Measurements from ENCODE around the gene PLTP. TPM values are rescaled to one million over a fixed set of nuclear protein-coding genes. Genes with fewer than 3 reads are reported as not detected.

Gene PLTP
- total and polyA plus RNA-seq, 2 of the 13 experiments (the other 11 are each of a cell fraction or from before 2014, with no cell fraction given), result 16.9 to 28.6 TPM

DNA sequence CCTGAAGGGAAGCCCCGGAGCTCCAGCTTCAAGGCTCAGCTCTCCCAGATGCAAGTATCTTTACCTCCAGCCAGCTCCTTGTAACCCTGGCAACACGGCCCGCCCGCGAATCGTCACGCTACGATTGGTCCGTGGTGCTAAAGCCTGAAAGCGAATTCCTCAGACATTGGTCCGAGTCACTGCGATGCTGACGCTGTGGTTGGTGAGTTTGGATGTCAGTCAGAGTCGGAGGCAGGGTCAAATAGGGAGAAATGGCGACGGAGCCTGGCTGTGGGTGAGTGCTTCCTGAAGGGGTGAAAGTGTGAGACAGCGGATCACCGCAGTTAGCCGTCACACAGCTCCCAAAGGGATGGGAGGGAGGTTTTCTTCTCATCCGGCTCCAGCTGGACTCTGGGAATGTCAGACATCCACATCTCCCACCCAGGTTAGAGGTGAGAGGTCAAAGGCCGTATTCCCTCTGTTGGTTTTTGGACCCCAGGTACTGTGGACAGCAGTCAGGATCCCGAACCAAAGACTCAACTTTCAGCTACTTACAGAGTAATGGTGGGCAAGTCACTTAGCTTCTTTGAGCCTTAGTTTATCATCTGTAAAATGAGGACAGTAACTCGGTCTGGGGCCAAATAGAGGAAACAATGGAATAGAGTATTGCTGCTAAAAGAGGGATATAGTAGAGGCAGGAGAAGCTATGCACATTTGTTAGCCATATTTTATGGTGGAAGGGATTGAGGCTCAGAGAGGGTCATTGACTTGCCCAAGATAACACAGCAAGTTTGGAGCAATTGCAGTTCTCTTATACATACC lies 30.8 kb downstream of the PLTP start, which contains the start of gene ZSWIM1:
Gene ZSWIM1, plus strand, starts transcription at position 240 of the 801 bp plus-strand sequence. CDS start 1,366 bp downstream, outside the sequence.
- FAIRE-seq, result peak; percentile 100
- Histone ChIP-seq H3K4me3 (replicated peaks in 1 of 3; ENCODE audit: insufficient read depth in 1 of 3, low read depth in 2 of 3, low read length in 3 of 3) (peak within 1 kb of the TSS; percentile 83 to 92 (median 89)), H3K9ac (ENCODE audit: insufficient read depth, low read depth, low read length) (peak within 1 kb of the TSS; percentile 91), H3K4me2 (ENCODE audit: low read depth, low read length) (peak within 1 kb of the TSS; percentile 96), H3K27me3 (ENCODE audit: control insufficient read depth in 1 of 2, insufficient read depth in 2 of 2, low read length in 2 of 2) (no peaks in the 10 kb centered on the region; a peak in 1 of 5 replicates), H3K79me2 (ENCODE audit: insufficient read depth, low read length) (peaks cover 16% of the 10 kb centered on the region), H4K20me1 (ENCODE audit: insufficient read depth, low read length) (no peaks in the 10 kb centered on the region), H2AFZ (ENCODE audit: low read length) (peak within 1 kb of the TSS; percentile 15), H3K4me1 (ENCODE audit: insufficient read depth, low read length) (peaks cover 22% of the 10 kb centered on the region), H3K27ac (ENCODE audit: extremely low read length, insufficient read depth, low read length) (peak within 1 kb of the TSS; percentile 75), H3K36me3 (replicated peaks in 1 of 2; ENCODE audit: control insufficient read depth in 1 of 2, insufficient read depth in 2 of 2, low read length in 2 of 2) (peaks cover 22 to 45% of the 10 kb centered on the region in 2 experiments), H3K9me3 (ENCODE audit: low read length) (no peaks in the 10 kb centered on the region)
- intact Hi-C loops (cut with micrococcal nuclease; ENCODE audit: unreplicated experiment), result loop anchor here (1.0 to 10.0 kb wide), 3 partner anchors 10 to 86 kb away; partner anchors contain the start of genes CTSA, DNTTIP1, NEURL2 and SNX21
- POLR2A ChIA-PET, result interaction anchor here (0.6 to 7.5 kb wide), 33 partner anchors 9 to 921 kb away, joined by 3 to 129 read pairs (median 6); partner anchors contain the start of genes ACOT8, CTSA, DNTTIP1 and NEURL2
- under 1% methylated on average over 23 of the region's 23 CpGs for WGBS (ENCODE audit: low lambda C conversion rate)
- BruUV-seq (replicated peaks), result TSS peak; percentile 85
- CTCF ChIA-PET (ENCODE audit: low intra/inter-chr PET ratio, low total read pairs), result no interaction called here
- in situ Hi-C loops (cut with HindIII; ENCODE audit: extremely low pct_ligation_motif_present, low pct_unique_long_range_greater_than_20kb), result no loop called here
- peak; percentile 100 for DNase-seq (ENCODE audit: low spot score)
- ATAC-seq, result peak; percentile 98
- TF ChIP-seq POLR2AphosphoS2 (IDR thresholded peaks at IDR 0.05; ENCODE audit: low read depth, low read length), result 0 out of 2 replicates have a peak, but pooled peaks have one; percentile 76
- TF ChIP-seq KMT2B (CRISPR knock-in tag; IDR thresholded peaks at IDR 0.05), result no peak; the same call in 1 of the 2 replicates
- 0 out of 2 replicates have a peak, but pooled peaks have one; percentile 24 for TF ChIP-seq KDM3A (CRISPR knock-in tag; IDR thresholded peaks at IDR 0.05; ENCODE audit: low read depth)
- no peak for TF ChIP-seq ZNF841 (CRISPR knock-in tag; IDR thresholded peaks at IDR 0.05; ENCODE audit: borderline replicate concordance)
- TF ChIP-seq, protein P1, sequence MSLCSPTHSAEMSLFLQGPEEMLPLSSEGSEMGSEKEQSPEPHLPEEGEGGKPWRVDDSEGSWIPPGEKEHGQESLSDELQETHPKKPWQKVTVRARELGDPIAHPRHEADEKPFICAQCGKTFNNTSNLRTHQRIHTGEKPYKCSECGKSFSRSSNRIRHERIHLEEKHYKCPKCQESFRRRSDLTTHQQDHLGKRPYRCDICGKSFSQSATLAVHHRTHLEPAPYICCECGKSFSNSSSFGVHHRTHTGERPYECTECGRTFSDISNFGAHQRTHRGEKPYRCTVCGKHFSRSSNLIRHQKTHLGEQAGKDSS (CRISPR knock-in tag; IDR thresholded peaks at IDR 0.05; ENCODE audit: borderline replicate concordance, low read depth), result peak; percentile 56; the same call in 1 of the 2 replicates
- peak; percentile 80; the same call in 1 of the 2 replicates for TF ChIP-seq ESRRA (CRISPR knock-in tag; IDR thresholded peaks at IDR 0.05; ENCODE audit: low read depth)
- TF ChIP-seq, protein P2, sequence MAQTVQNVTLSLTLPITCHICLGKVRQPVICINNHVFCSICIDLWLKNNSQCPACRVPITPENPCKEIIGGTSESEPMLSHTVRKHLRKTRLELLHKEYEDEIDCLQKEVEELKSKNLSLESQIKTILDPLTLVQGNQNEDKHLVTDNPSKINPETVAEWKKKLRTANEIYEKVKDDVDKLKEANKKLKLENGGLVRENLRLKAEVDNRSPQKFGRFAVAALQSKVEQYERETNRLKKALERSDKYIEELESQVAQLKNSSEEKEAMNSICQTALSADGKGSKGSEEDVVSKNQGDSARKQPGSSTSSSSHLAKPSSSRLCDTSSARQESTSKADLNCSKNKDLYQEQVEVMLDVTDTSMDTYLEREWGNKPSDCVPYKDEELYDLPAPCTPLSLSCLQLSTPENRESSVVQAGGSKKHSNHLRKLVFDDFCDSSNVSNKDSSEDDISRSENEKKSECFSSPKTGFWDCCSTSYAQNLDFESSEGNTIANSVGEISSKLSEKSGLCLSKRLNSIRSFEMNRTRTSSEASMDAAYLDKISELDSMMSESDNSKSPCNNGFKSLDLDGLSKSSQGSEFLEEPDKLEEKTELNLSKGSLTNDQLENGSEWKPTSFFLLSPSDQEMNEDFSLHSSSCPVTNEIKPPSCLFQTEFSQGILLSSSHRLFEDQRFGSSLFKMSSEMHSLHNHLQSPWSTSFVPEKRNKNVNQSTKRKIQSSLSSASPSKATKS (CRISPR knock-in tag; IDR thresholded peaks at IDR 0.05), result no peak
- TF ChIP-seq MZF1 (CRISPR knock-in tag; IDR thresholded peaks at IDR 0.05; ENCODE audit: borderline replicate concordance), result peak; percentile 22; the same call in 1 of the 2 replicates
- TF ChIP-seq ZNF326 (CRISPR knock-in tag; IDR thresholded peaks at IDR 0.05; ENCODE audit: borderline replicate concordance), result no peak
- TF ChIP-seq HOXA3 (CRISPR knock-in tag; IDR thresholded peaks at IDR 0.05), result peak; percentile 87
- TF ChIP-seq NFYB (CRISPR knock-in tag; IDR thresholded peaks at IDR 0.05), result peak; percentile 100
- TF ChIP-seq, protein P3, sequence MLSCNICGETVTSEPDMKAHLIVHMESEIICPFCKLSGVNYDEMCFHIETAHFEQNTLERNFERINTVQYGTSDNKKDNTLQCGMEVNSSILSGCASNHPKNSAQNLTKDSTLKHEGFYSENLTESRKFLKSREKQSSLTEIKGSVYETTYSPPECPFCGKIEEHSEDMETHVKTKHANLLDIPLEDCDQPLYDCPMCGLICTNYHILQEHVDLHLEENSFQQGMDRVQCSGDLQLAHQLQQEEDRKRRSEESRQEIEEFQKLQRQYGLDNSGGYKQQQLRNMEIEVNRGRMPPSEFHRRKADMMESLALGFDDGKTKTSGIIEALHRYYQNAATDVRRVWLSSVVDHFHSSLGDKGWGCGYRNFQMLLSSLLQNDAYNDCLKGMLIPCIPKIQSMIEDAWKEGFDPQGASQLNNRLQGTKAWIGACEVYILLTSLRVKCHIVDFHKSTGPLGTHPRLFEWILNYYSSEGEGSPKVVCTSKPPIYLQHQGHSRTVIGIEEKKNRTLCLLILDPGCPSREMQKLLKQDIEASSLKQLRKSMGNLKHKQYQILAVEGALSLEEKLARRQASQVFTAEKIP (CRISPR knock-in tag; IDR thresholded peaks at IDR 0.05; ENCODE audit: borderline replicate concordance), result no peak
- TF ChIP-seq ZNF792 (CRISPR knock-in tag; IDR thresholded peaks at IDR 0.05), result peak; percentile 83; the same call in 1 of the 2 replicates
- TF ChIP-seq ARNTL (CRISPR knock-in tag; IDR thresholded peaks at IDR 0.05), result peak; percentile 82
- peak; percentile 74; the same call in 1 of the 2 replicates for TF ChIP-seq KLF13 (CRISPR knock-in tag; IDR thresholded peaks at IDR 0.05)
- TF ChIP-seq ZNF605 (CRISPR knock-in tag; IDR thresholded peaks at IDR 0.05), result peak; percentile 10; the same call in 1 of the 2 replicates
- TF ChIP-seq SIX1 (CRISPR knock-in tag; IDR thresholded peaks at IDR 0.05; ENCODE audit: borderline replicate concordance), result peak; percentile 50; the same call in 1 of the 2 replicates
- peak; percentile 94 for TF ChIP-seq KAT8 (CRISPR knock-in tag; IDR thresholded peaks at IDR 0.05)
- peak; percentile 82 for TF ChIP-seq ZFY (CRISPR knock-in tag; IDR thresholded peaks at IDR 0.05)
- TF ChIP-seq ZNF589 (CRISPR knock-in tag; conservative IDR thresholded peaks at IDR 0.05), result 0 out of 2 replicates have a peak, but pooled peaks have one; percentile 38

Measured in HepG2 (cell line).